ENCODE data around the gene PLEKHG2. TPM values are rescaled to one million over a fixed set of nuclear protein-coding genes. Genes with fewer than 3 reads are reported as not detected.
A peak's percentile ranks its signal among the peaks of the same experiment; 100 is the strongest.

PLEKHG2 gene
- total and polyA plus RNA-seq, 9 of the 15 experiments (the other 6 are each of a cell fraction or from before 2014, with no cell fraction given): 0.98 to 45.7 (median 9.8) TPM

DNA sequence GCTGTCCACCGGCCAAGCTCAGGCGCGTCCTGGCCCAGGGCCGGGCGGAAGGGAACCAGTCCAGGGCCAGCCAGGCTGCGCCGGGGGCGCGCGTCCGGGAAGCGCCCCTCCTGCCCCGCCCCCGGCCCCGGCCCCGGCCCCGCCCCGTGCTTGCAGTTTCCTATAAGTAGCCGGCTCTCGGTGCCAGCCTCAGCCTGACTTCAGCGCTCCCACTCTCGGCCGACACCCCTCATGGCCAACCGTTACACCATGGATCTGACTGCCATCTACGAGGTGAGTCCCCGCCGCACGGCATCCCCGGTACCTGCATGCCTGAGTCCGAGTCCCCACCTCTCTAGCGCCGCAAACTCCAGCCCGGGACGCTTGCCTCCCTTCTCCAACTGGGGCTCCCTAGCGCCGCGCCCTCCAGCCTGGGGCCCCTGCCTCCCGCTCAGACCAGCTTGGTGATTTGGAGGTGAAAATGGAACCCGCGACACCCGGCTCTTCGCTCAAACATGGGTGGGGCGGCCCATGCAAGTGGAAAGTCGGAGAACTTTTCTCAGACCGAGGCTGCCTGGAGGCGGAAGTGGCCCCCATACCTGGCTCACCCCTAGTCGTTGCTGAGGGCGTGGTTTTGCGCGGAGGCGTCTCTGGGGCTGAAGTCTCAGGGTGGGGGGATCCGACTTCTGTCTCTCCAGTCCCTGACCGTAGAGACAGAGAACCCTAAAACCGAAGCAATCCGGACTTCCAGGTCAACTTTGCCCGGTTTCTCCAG, 5.6 kb upstream of the PLEKHG2 start, which contains the start of gene ZFP36 (continued):
- TF ChIP-seq, protein P1, sequence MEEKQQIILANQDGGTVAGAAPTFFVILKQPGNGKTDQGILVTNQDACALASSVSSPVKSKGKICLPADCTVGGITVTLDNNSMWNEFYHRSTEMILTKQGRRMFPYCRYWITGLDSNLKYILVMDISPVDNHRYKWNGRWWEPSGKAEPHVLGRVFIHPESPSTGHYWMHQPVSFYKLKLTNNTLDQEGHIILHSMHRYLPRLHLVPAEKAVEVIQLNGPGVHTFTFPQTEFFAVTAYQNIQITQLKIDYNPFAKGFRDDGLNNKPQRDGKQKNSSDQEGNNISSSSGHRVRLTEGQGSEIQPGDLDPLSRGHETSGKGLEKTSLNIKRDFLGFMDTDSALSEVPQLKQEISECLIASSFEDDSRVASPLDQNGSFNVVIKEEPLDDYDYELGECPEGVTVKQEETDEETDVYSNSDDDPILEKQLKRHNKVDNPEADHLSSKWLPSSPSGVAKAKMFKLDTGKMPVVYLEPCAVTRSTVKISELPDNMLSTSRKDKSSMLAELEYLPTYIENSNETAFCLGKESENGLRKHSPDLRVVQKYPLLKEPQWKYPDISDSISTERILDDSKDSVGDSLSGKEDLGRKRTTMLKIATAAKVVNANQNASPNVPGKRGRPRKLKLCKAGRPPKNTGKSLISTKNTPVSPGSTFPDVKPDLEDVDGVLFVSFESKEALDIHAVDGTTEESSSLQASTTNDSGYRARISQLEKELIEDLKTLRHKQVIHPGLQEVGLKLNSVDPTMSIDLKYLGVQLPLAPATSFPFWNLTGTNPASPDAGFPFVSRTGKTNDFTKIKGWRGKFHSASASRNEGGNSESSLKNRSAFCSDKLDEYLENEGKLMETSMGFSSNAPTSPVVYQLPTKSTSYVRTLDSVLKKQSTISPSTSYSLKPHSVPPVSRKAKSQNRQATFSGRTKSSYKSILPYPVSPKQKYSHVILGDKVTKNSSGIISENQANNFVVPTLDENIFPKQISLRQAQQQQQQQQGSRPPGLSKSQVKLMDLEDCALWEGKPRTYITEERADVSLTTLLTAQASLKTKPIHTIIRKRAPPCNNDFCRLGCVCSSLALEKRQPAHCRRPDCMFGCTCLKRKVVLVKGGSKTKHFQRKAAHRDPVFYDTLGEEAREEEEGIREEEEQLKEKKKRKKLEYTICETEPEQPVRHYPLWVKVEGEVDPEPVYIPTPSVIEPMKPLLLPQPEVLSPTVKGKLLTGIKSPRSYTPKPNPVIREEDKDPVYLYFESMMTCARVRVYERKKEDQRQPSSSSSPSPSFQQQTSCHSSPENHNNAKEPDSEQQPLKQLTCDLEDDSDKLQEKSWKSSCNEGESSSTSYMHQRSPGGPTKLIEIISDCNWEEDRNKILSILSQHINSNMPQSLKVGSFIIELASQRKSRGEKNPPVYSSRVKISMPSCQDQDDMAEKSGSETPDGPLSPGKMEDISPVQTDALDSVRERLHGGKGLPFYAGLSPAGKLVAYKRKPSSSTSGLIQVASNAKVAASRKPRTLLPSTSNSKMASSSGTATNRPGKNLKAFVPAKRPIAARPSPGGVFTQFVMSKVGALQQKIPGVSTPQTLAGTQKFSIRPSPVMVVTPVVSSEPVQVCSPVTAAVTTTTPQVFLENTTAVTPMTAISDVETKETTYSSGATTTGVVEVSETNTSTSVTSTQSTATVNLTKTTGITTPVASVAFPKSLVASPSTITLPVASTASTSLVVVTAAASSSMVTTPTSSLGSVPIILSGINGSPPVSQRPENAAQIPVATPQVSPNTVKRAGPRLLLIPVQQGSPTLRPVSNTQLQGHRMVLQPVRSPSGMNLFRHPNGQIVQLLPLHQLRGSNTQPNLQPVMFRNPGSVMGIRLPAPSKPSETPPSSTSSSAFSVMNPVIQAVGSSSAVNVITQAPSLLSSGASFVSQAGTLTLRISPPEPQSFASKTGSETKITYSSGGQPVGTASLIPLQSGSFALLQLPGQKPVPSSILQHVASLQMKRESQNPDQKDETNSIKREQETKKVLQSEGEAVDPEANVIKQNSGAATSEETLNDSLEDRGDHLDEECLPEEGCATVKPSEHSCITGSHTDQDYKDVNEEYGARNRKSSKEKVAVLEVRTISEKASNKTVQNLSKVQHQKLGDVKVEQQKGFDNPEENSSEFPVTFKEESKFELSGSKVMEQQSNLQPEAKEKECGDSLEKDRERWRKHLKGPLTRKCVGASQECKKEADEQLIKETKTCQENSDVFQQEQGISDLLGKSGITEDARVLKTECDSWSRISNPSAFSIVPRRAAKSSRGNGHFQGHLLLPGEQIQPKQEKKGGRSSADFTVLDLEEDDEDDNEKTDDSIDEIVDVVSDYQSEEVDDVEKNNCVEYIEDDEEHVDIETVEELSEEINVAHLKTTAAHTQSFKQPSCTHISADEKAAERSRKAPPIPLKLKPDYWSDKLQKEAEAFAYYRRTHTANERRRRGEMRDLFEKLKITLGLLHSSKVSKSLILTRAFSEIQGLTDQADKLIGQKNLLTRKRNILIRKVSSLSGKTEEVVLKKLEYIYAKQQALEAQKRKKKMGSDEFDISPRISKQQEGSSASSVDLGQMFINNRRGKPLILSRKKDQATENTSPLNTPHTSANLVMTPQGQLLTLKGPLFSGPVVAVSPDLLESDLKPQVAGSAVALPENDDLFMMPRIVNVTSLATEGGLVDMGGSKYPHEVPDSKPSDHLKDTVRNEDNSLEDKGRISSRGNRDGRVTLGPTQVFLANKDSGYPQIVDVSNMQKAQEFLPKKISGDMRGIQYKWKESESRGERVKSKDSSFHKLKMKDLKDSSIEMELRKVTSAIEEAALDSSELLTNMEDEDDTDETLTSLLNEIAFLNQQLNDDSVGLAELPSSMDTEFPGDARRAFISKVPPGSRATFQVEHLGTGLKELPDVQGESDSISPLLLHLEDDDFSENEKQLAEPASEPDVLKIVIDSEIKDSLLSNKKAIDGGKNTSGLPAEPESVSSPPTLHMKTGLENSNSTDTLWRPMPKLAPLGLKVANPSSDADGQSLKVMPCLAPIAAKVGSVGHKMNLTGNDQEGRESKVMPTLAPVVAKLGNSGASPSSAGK (IDR thresholded peaks at IDR 0.05): no peak
- TF ChIP-seq, protein P2, sequence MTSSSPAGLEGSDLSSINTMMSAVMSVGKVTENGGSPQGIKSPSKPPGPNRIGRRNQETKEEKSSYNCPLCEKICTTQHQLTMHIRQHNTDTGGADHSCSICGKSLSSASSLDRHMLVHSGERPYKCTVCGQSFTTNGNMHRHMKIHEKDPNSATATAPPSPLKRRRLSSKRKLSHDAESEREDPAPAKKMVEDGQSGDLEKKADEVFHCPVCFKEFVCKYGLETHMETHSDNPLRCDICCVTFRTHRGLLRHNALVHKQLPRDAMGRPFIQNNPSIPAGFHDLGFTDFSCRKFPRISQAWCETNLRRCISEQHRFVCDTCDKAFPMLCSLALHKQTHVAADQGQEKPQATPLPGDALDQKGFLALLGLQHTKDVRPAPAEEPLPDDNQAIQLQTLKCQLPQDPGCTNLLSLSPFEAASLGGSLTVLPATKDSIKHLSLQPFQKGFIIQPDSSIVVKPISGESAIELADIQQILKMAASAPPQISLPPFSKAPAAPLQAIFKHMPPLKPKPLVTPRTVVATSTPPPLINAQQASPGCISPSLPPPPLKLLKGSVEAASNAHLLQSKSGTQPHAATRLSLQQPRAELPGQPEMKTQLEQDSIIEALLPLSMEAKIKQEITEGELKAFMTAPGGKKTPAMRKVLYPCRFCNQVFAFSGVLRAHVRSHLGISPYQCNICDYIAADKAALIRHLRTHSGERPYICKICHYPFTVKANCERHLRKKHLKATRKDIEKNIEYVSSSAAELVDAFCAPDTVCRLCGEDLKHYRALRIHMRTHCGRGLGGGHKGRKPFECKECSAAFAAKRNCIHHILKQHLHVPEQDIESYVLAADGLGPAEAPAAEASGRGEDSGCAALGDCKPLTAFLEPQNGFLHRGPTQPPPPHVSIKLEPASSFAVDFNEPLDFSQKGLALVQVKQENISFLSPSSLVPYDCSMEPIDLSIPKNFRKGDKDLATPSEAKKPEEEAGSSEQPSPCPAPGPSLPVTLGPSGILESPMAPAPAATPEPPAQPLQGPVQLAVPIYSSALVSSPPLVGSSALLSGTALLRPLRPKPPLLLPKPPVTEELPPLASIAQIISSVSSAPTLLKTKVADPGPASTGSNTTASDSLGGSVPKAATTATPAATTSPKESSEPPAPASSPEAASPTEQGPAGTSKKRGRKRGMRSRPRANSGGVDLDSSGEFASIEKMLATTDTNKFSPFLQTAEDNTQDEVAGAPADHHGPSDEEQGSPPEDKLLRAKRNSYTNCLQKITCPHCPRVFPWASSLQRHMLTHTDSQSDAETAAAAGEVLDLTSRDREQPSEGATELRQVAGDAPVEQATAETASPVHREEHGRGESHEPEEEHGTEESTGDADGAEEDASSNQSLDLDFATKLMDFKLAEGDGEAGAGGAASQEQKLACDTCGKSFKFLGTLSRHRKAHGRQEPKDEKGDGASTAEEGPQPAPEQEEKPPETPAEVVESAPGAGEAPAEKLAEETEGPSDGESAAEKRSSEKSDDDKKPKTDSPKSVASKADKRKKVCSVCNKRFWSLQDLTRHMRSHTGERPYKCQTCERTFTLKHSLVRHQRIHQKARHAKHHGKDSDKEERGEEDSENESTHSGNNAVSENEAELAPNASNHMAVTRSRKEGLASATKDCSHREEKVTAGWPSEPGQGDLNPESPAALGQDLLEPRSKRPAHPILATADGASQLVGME (CRISPR knock-in tag; IDR thresholded peaks at IDR 0.05): no peak
- TF ChIP-seq ZNF324 (CRISPR knock-in tag; IDR thresholded peaks at IDR 0.05) (no peak), SP2 (IDR thresholded peaks at IDR 0.05; ENCODE audit: extremely low read depth, low read depth, low read length, poor library complexity, severe bottlenecking) (no peak), SMARCA4 (IDR thresholded peaks at IDR 0.05) (0 out of 2 replicates have a peak, but pooled peaks have one; percentile 38), POU5F1 (IDR thresholded peaks at IDR 0.05; ENCODE audit: borderline replicate concordance, low read depth, low read length, partially characterized antibody) (no peak), BRF1 (IDR thresholded peaks at IDR 0.05; ENCODE audit: borderline replicate concordance, extremely low read depth, insufficient read length) (no peak), FOSL1 (tag; conservative IDR thresholded peaks at IDR 0.05) (no peak)
